Epidermal melanocyte (primary cell): ENCODE data around the gene RABEP1.

ENCODE experiments used
- DNase-seq: peaks from one replicate; pipeline ENCODE4 v3.0.0; 2011; ENCODE audit warnings: low spot score; ENCODE audit not compliant: insufficient read length

RABEP1 gene

GRCh38 chr17:5264893-5265292, 17.2 kb upstream of the RABEP1 start:
- DNase-seq = no peak

GRCh38 chr17:5269241-5269960, 12.7 kb upstream of the RABEP1 start:
- no peak for DNase-seq

GRCh38 chr17:5272322-5272721, 9.8 kb upstream of the RABEP1 start:
- no peak for DNase-seq

- no peak for DNase-seq
These were observed 646 bp downstream of the RABEP1 start for GRCh38 chr17:5282642-5283217.

- DNase-seq = no peak
These were observed 1.7 kb downstream of the RABEP1 start for GRCh38 chr17:5283571-5284315.

GRCh38 chr17:5284681-5285080, 2.6 kb downstream of the RABEP1 start:
- DNase-seq = no peak

GRCh38 chr17:5286846-5287245, 4.8 kb downstream of the RABEP1 start:
- no peak for DNase-seq

- no peak for DNase-seq
These were observed 9.7 kb downstream of the RABEP1 start for GRCh38 chr17:5291683-5292350.

GRCh38 chr17:5297245-5297644, 15.2 kb downstream of the RABEP1 start:
- DNase-seq = no peak

- no peak for DNase-seq
These were observed 17.3 kb downstream of the RABEP1 start for GRCh38 chr17:5299383-5299782.

- no peak for DNase-seq
These were observed 22.6 kb downstream of the RABEP1 start for GRCh38 chr17:5304636-5305035.

- DNase-seq = no peak
These were observed 27.8 kb downstream of the RABEP1 start for GRCh38 chr17:5309851-5310250.

GRCh38 chr17:5325851-5326250, 43.8 kb downstream of the RABEP1 start:
- no peak for DNase-seq

- DNase-seq = no peak
These were observed 47.9 kb downstream of the RABEP1 start for GRCh38 chr17:5329784-5330557.

- DNase-seq = no peak
These were observed 48.9 kb downstream of the RABEP1 start for GRCh38 chr17:5330981-5331380.

- DNase-seq = no peak
These were observed 49.4 kb downstream of the RABEP1 start for GRCh38 chr17:5331506-5331905.

GRCh38 chr17:5344914-5345313, 62.8 kb downstream of the RABEP1 start:
- DNase-seq = no peak

GRCh38 chr17:5352681-5353289, 70.7 kb downstream of the RABEP1 start:
- no peak for DNase-seq

- no peak for DNase-seq
These were observed 72.2 kb downstream of the RABEP1 start for GRCh38 chr17:5354310-5354709.

GRCh38 chr17:5354886-5355415, 72.9 kb downstream of the RABEP1 start:
- no peak for DNase-seq
